HepG2 (cell line): ENCODE measurements around the gene RGP1. TPM values are rescaled to one million over a fixed set of nuclear protein-coding genes. Genes with fewer than 3 reads are reported as not detected.

Experiments
- ARNT2 ChIP-seq: sonication (generic); formaldehyde crosslinking; IDR thresholded peaks from 2 replicates; pipeline ENCODE4 v1.8.0; 2022; ENCODE audit warnings: mild to moderate bottlenecking, low read depth, missing genetic modification reagents, moderate library complexity
- ESRRA ChIP-seq: sonication (generic); formaldehyde crosslinking; IDR thresholded peaks from 2 replicates; pipeline ENCODE4 v1.5.1; 2020; ENCODE audit warnings: mild to moderate bottlenecking, low read depth, missing genetic modification reagents
- ETV6 ChIP-seq: sonication (generic); formaldehyde crosslinking; conservative IDR thresholded peaks from 2 replicates; pipeline ENCODE4 v1.4.0; 2020; ENCODE audit warnings: missing genetic modification reagents
- GPN1 ChIP-seq: sonication (generic); formaldehyde crosslinking; IDR thresholded peaks from 2 replicates; pipeline ENCODE4 v1.5.1; 2020; ENCODE audit warnings: missing genetic modification reagents, borderline replicate concordance
- HMG20A ChIP-seq: IDR thresholded peaks from 2 replicates; pipeline ENCODE4 v1.6.1; 2016; ENCODE audit warnings: borderline replicate concordance
- KDM4B ChIP-seq: sonication (generic); formaldehyde crosslinking; IDR thresholded peaks from 2 replicates; pipeline ENCODE4 v1.4.0; 2020; ENCODE audit warnings: missing genetic modification reagents
- MYNN ChIP-seq: sonication (generic); formaldehyde crosslinking; IDR thresholded peaks from 2 replicates; pipeline ENCODE4 v1.4.0; 2020; ENCODE audit warnings: mild to moderate bottlenecking, low read depth, missing genetic modification reagents
- NCOA2 ChIP-seq: sonication (generic); formaldehyde crosslinking; IDR thresholded peaks from 2 replicates; pipeline ENCODE4 v1.8.0; 2022; ENCODE audit warnings: inconsistent platforms
- PAX8 ChIP-seq: sonication (generic); formaldehyde crosslinking; IDR thresholded peaks from 2 replicates; pipeline ENCODE4 v1.8.0; 2022; ENCODE audit warnings: mild to moderate bottlenecking, missing genetic modification reagents, borderline replicate concordance
- POLR2AphosphoS5 ChIP-seq: IDR thresholded peaks from 2 replicates; pipeline ENCODE4 v1.6.1; 2012; ENCODE audit warnings: low read depth, low read length
- RBM22 ChIP-seq: fragments of 200-400 bp; formaldehyde crosslinking; optimal IDR thresholded peaks from 2 replicates; pipeline ENCODE3; 2017; ENCODE audit warnings: mild to moderate bottlenecking, low read length, moderate library complexity
- SALL2 ChIP-seq: sonication (generic); formaldehyde crosslinking; IDR thresholded peaks from 2 replicates; pipeline ENCODE4 v1.8.1; 2023; ENCODE audit warnings: mild to moderate bottlenecking, missing genetic modification reagents, inconsistent platforms
- SP2 ChIP-seq: sonication (generic); formaldehyde crosslinking; IDR thresholded peaks from 2 replicates; pipeline ENCODE4 v1.5.1; 2020; ENCODE audit warnings: mild to moderate bottlenecking, missing genetic modification reagents
- SRY ChIP-seq: sonication (generic); formaldehyde crosslinking; IDR thresholded peaks from 2 replicates; pipeline ENCODE4 v1.8.0; 2022; ENCODE audit warnings: mild to moderate bottlenecking, missing genetic modification reagents
- TEAD3 ChIP-seq: optimal IDR thresholded peaks from 2 replicates; pipeline ENCODE3; 2016; ENCODE audit warnings: borderline replicate concordance
- ZNF138 ChIP-seq: sonication (generic); formaldehyde crosslinking; IDR thresholded peaks from 2 replicates; pipeline ENCODE4 v1.5.0; 2020; ENCODE audit warnings: mild to moderate bottlenecking, low read depth, missing genetic modification reagents
- ZNF20 ChIP-seq: sonication (generic); formaldehyde crosslinking; IDR thresholded peaks from 2 replicates; pipeline ENCODE4 v1.4.0; 2020; ENCODE audit warnings: mild to moderate bottlenecking, moderate library complexity, missing genetic modification reagents
- ZNF501 ChIP-seq: sonication (generic); formaldehyde crosslinking; IDR thresholded peaks from 2 replicates; pipeline ENCODE4 v1.5.1; 2020; ENCODE audit warnings: mild to moderate bottlenecking, moderate library complexity, missing genetic modification reagents
- ZNF878 ChIP-seq: sonication (generic); formaldehyde crosslinking; IDR thresholded peaks from 2 replicates; pipeline ENCODE4 v1.8.1; 2023; ENCODE audit warnings: mild to moderate bottlenecking, missing genetic modification reagents, moderate library complexity
- polyA plus RNA-seq, 8 experiments: library from polyadenylated mRNA; depleted of rRNA in 3 of 8; stranded (reverse) in 7 of 8; unstranded in 1 of 8; fragments of >200 nt; fragmentation: Illumina TruSeq in 4 of 8; extraction: Trizol in 4 of 8; gene quantifications; 2 replicates each; pipeline versions ENCODE4 v1.2.1 to v1.2.3, GENCODE V29; 2011 to 2016; ENCODE audit warnings: low read depth in 4 of 8, missing spikeins in 1 of 8, mixed read lengths in 1 of 8; ENCODE audit not compliant: insufficient read depth in 1 of 8
- total RNA-seq, 5 experiments: library from RNA; depleted of rRNA; stranded (reverse); fragments of >200 nt; fragmentation: Illumina TruSeq; extraction: Trizol; gene quantifications; 2 replicates each; pipeline ENCODE4 v1.2.3, GENCODE V29; 2016; ENCODE audit warnings: low read depth in 1 of 5
- TF ChIP-seq, protein P1 (sequence below): sonication (generic); formaldehyde crosslinking; IDR thresholded peaks from 2 replicates; pipeline ENCODE4 v1.4.0; 2020; ENCODE audit warnings: mild to moderate bottlenecking, missing genetic modification reagents
- TF ChIP-seq, protein P2 (sequence below): sonication (generic); formaldehyde crosslinking; IDR thresholded peaks from 2 replicates; pipeline ENCODE4 v1.4.0; 2020; ENCODE audit warnings: mild to moderate bottlenecking, low read depth, missing genetic modification reagents
- TF ChIP-seq, protein P3 (sequence below): sonication (generic); formaldehyde crosslinking; IDR thresholded peaks from 2 replicates; pipeline ENCODE4 v1.8.0; 2022; ENCODE audit warnings: mild to moderate bottlenecking, missing genetic modification reagents
- TF ChIP-seq, protein P4 (sequence below): sonication (generic); formaldehyde crosslinking; IDR thresholded peaks from 2 replicates; pipeline ENCODE4 v1.4.0; 2020; ENCODE audit warnings: missing genetic modification reagents, low read depth, mild to moderate bottlenecking, borderline replicate concordance
- TF ChIP-seq, protein P5 (sequence below): sonication (generic); formaldehyde crosslinking; IDR thresholded peaks from 2 replicates; pipeline ENCODE4 v1.4.0; 2020; ENCODE audit warnings: missing genetic modification reagents
- TF ChIP-seq, protein P6 (sequence below): sonication (generic); formaldehyde crosslinking; IDR thresholded peaks from 2 replicates; pipeline ENCODE4 v1.4.0; 2020; ENCODE audit warnings: missing genetic modification reagents

Gene RGP1
- total and polyA plus RNA-seq, 2 of the 13 experiments (the other 11 are each of a cell fraction or from before 2014, with no cell fraction given): 12.7 to 21.0 TPM

DNA sequence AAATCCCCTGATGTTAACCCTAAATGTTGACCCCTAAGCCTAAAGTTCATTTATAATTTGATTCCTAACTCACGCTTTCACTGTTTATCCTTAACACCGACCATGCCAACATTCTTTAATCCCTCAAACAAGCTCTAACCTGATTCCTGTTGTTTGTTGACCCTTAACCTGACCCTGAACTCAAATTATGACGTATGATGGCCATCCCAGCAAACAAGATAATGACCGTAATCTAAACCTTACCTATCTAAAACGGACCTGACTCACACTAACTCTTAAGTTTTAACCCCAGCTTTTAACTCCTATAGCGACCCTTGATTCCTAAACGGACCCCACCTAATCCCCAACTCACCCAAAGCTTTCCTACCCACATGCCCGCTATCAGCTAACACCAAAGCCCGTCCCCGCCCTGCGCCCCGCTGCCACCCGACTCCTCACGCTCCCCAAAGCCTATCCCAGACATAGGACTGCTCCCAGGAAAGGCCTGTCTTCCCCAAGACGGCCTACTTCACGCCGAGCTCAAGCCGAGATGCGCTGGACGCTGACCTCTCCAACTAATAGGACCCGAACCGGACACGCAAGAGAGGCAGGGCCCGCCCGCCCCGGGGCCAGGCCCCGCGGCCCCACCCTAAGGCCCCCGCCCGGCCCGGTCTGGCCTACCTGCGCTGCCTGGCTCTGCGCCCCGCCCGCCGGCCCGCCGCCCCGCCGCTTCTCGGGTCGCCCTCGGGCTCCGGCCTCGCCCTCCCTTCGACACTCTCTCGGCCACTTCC lies 17.5 kb upstream of the RGP1 start (continued):
- TF ChIP-seq MYNN (CRISPR knock-in tag) (no peak), SP2 (CRISPR knock-in tag) (no peak), RBM22 (no peak), TEAD3 (CRISPR knock-in tag) (no peak), SALL2 (CRISPR knock-in tag) (no peak), ZNF20 (CRISPR knock-in tag) (no peak), SRY (no peak; the same call in 1 of the 2 replicates), ETV6 (CRISPR knock-in tag) (no peak), ZNF501 (CRISPR knock-in tag) (no peak), NCOA2 (peak; percentile 63), POLR2AphosphoS5 (no peak), ARNT2 (CRISPR knock-in tag) (no peak), ZNF138 (CRISPR knock-in tag) (no peak), GPN1 (CRISPR knock-in tag) (no peak), KDM4B (no peak), HMG20A (CRISPR knock-in tag) (no peak), PAX8 (CRISPR knock-in tag) (no peak), ZNF878 (no peak), ESRRA (CRISPR knock-in tag) (0 out of 2 replicates have a peak, but pooled peaks have one; percentile 32)
- TF ChIP-seq, protein P1, sequence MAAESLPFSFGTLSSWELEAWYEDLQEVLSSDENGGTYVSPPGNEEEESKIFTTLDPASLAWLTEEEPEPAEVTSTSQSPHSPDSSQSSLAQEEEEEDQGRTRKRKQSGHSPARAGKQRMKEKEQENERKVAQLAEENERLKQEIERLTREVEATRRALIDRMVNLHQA (CRISPR knock-in tag): no peak
- TF ChIP-seq, protein P2, sequence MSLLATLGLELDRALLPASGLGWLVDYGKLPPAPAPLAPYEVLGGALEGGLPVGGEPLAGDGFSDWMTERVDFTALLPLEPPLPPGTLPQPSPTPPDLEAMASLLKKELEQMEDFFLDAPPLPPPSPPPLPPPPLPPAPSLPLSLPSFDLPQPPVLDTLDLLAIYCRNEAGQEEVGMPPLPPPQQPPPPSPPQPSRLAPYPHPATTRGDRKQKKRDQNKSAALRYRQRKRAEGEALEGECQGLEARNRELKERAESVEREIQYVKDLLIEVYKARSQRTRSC (CRISPR knock-in tag): no peak
- TF ChIP-seq, protein P3, sequence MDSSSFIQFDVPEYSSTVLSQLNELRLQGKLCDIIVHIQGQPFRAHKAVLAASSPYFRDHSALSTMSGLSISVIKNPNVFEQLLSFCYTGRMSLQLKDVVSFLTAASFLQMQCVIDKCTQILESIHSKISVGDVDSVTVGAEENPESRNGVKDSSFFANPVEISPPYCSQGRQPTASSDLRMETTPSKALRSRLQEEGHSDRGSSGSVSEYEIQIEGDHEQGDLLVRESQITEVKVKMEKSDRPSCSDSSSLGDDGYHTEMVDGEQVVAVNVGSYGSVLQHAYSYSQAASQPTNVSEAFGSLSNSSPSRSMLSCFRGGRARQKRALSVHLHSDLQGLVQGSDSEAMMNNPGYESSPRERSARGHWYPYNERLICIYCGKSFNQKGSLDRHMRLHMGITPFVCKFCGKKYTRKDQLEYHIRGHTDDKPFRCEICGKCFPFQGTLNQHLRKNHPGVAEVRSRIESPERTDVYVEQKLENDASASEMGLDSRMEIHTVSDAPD (CRISPR knock-in tag): no peak
- TF ChIP-seq, protein P4, sequence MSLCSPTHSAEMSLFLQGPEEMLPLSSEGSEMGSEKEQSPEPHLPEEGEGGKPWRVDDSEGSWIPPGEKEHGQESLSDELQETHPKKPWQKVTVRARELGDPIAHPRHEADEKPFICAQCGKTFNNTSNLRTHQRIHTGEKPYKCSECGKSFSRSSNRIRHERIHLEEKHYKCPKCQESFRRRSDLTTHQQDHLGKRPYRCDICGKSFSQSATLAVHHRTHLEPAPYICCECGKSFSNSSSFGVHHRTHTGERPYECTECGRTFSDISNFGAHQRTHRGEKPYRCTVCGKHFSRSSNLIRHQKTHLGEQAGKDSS (CRISPR knock-in tag): 0 out of 2 replicates have a peak, but pooled peaks have one; percentile 63
- TF ChIP-seq, protein P5, sequence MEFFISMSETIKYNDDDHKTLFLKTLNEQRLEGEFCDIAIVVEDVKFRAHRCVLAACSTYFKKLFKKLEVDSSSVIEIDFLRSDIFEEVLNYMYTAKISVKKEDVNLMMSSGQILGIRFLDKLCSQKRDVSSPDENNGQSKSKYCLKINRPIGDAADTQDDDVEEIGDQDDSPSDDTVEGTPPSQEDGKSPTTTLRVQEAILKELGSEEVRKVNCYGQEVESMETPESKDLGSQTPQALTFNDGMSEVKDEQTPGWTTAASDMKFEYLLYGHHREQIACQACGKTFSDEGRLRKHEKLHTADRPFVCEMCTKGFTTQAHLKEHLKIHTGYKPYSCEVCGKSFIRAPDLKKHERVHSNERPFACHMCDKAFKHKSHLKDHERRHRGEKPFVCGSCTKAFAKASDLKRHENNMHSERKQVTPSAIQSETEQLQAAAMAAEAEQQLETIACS (CRISPR knock-in tag): no peak
- TF ChIP-seq, protein P6, sequence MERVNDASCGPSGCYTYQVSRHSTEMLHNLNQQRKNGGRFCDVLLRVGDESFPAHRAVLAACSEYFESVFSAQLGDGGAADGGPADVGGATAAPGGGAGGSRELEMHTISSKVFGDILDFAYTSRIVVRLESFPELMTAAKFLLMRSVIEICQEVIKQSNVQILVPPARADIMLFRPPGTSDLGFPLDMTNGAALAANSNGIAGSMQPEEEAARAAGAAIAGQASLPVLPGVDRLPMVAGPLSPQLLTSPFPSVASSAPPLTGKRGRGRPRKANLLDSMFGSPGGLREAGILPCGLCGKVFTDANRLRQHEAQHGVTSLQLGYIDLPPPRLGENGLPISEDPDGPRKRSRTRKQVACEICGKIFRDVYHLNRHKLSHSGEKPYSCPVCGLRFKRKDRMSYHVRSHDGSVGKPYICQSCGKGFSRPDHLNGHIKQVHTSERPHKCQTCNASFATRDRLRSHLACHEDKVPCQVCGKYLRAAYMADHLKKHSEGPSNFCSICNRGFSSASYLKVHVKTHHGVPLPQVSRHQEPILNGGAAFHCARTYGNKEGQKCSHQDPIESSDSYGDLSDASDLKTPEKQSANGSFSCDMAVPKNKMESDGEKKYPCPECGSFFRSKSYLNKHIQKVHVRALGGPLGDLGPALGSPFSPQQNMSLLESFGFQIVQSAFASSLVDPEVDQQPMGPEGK: no peak
